Measurements from ENCODE around the gene LIPJ. TPM values are rescaled to one million over a fixed set of nuclear protein-coding genes. Genes with fewer than 3 reads are reported as not detected.

LIPJ gene
- total RNA-seq, 1 donor from 2014 or later = not detected

DNA sequence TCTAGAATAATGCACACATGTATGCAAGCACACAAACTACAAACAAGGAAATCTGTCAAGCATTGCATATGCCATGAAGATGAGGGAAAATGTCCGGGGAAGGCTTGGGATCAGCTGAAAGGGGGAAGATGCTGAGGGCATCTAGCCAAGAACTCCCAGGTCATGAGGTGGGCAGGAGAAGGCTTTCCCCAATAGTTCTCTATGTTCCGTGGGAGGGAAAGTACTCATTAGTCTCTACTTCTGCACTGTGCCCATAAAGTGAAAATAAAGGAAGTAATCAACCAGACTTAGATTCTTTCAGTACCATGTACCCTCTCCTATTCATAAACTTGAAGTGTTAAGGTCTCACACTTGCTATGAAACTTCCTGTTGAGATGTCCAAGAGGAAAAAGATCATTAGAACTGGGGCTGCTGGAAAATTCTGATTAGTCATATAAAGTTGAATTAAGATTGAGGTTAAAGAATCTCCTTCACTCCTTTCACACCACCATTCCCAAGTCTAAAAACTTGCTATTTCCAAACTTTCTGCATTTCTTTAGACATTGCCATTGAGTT, 60.6 kb downstream of the LIPJ start:
- intact Hi-C loops (cut with DNase I) = no loop called here
- H3K27ac ChIP-seq = no peak overlapping the region

DNA sequence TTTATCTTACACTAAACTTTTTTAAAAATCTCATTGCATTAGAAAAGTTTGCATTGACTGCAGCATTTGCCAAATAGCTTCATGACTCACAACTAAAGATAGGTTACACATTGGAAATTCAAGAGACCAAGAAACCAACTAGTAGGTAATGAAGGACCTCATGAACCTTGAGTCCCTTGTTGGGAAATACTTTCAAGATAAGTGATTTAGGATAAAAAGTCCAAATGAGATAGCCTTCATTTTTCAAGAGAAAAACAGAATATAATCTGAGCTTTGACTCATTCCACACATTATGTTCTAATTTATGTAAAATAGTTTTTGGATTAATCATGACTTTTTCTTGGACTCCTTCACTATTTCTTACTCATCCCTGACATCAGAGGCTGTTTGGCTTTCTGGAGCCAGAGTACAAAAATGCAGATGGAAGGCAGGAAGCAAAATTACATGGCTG, 64.6 kb downstream of the LIPJ start:
- intact Hi-C loops (cut with DNase I) = no loop called here
- H3K9me3 ChIP-seq = no peaks in the 10 kb centered on the region
- no peak for DNase-seq (ENCODE audit: extremely low spot score in 2 of 2)
- H3K27ac ChIP-seq = no peak overlapping the region
- no peak overlapping the region for H3K4me3 ChIP-seq
- no peaks in the 10 kb centered on the region for H3K27me3 ChIP-seq
- H3K4me1 ChIP-seq = peaks cover 5% of the 10 kb centered on the region
- no peaks in the 10 kb centered on the region for H3K36me3 ChIP-seq
- no peak for TF ChIP-seq POLR2AphosphoS5 (IDR thresholded peaks at IDR 0.05; ENCODE audit: insufficient read depth in 1 of 2, low read depth in 1 of 2)
- TF ChIP-seq, protein P1, sequence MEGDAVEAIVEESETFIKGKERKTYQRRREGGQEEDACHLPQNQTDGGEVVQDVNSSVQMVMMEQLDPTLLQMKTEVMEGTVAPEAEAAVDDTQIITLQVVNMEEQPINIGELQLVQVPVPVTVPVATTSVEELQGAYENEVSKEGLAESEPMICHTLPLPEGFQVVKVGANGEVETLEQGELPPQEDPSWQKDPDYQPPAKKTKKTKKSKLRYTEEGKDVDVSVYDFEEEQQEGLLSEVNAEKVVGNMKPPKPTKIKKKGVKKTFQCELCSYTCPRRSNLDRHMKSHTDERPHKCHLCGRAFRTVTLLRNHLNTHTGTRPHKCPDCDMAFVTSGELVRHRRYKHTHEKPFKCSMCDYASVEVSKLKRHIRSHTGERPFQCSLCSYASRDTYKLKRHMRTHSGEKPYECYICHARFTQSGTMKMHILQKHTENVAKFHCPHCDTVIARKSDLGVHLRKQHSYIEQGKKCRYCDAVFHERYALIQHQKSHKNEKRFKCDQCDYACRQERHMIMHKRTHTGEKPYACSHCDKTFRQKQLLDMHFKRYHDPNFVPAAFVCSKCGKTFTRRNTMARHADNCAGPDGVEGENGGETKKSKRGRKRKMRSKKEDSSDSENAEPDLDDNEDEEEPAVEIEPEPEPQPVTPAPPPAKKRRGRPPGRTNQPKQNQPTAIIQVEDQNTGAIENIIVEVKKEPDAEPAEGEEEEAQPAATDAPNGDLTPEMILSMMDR (IDR thresholded peaks at IDR 0.05) = no peak
- no peak for TF ChIP-seq POLR2A (IDR thresholded peaks at IDR 0.05)

More for the DNA sequence above, 60.6 kb downstream of the LIPJ start:
- no peaks in the 10 kb centered on the region for H3K27me3 ChIP-seq
- H3K36me3 ChIP-seq = no peaks in the 10 kb centered on the region
- no peaks in the 10 kb centered on the region for H3K9me3 ChIP-seq
- TF ChIP-seq, protein P1 (IDR thresholded peaks at IDR 0.05) = no peak
- TF ChIP-seq POLR2AphosphoS5 (IDR thresholded peaks at IDR 0.05; ENCODE audit: insufficient read depth in 1 of 2, low read depth in 1 of 2) (no peak), POLR2A (IDR thresholded peaks at IDR 0.05) (no peak)
- no peak overlapping the region for H3K4me3 ChIP-seq
- H3K4me1 ChIP-seq = peaks cover 5% of the 10 kb centered on the region
- DNase-seq (ENCODE audit: extremely low spot score in 2 of 2) = no peak

DNA sequence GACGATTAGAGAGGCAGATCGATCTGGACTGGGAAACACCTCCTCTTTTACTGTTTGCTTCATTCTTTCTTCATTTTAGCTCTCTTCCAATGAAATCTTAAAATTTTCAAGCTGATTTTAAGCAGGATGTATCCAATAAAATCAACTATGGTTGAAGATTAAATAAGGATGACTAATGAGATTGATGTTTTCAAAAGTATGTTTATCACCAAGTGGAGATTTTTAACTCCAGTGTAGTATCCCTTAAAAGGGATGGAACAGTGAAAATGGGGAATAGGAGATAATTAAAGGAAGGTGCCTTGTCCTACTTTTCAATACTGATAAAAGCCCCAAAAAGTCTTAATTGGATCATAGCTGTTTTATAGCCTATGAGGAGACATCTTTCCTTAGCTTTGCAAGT, 66.1 kb downstream of the LIPJ start:
- TF ChIP-seq, protein P1 (IDR thresholded peaks at IDR 0.05) = no peak
- no peak for TF ChIP-seq POLR2A (IDR thresholded peaks at IDR 0.05)
- TF ChIP-seq POLR2AphosphoS5 (IDR thresholded peaks at IDR 0.05; ENCODE audit: insufficient read depth in 1 of 2, low read depth in 1 of 2) = no peak

More for the DNA sequence above, 66.1 kb downstream of the LIPJ start:
- intact Hi-C loops (cut with DNase I) = no loop called here
- no peaks in the 10 kb centered on the region for H3K27me3 ChIP-seq
- no peak overlapping the region for H3K4me3 ChIP-seq
- H3K4me1 ChIP-seq = peaks cover 5% of the 10 kb centered on the region
- no peaks in the 10 kb centered on the region for H3K9me3 ChIP-seq
- no peak overlapping the region for H3K27ac ChIP-seq
- DNase-seq (ENCODE audit: extremely low spot score in 2 of 2) = no peak
- no peaks in the 10 kb centered on the region for H3K36me3 ChIP-seq

Small RNA genes lying within 50 kb of the gene (small RNA-seq; reads per million reads assigned to genes)
- gene RF00019 = not detected

Other genes starting within 250 kb of the LIPJ start
- 13.3 TPM for gene RNLS, start 3.4 kb upstream of the LIPJ start, total RNA-seq
- gene LIPF, start 77.7 kb downstream of the LIPJ start, total RNA-seq = not detected
- gene LIPK, start 119.5 kb downstream of the LIPJ start, total RNA-seq = not detected
- not detected for gene LIPN, start 173.3 kb downstream of the LIPJ start, total RNA-seq
- gene LIPM, start 216.0 kb downstream of the LIPJ start, total RNA-seq = not detected